ENCODE measurements around the gene ATRNL1. TPM values are rescaled to one million over a fixed set of nuclear protein-coding genes. Genes with fewer than 3 reads are reported as not detected.

Gene ATRNL1
- total RNA-seq, 1 experiment from 2014 or later, result not detected

DNA sequence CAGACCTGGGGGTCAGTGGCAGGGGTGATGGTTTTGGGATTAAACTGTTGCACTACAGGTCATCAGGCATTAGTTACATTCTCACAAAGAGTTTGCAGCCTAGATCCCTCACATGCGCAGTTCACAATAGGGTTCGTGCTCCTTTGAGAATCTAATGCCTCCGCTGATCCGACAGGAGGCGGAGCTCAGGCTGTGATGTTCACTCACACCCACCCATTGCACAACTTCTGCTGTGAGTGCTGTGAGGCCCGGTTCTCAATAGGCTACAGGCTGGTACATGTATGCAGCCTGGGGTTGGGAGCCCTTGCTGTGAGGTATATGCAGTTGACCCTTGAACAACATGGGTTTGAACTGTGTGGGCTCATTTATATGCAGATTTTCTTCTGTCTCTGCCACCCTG, 763.4 kb downstream of the ATRNL1 start:
- intact Hi-C loops (cut with micrococcal nuclease), result no loop called here
- no peak for TF ChIP-seq EZH2 (IDR thresholded peaks at IDR 0.05; ENCODE audit: low read length, unreplicated experiment)
- TF ChIP-seq, protein P1, sequence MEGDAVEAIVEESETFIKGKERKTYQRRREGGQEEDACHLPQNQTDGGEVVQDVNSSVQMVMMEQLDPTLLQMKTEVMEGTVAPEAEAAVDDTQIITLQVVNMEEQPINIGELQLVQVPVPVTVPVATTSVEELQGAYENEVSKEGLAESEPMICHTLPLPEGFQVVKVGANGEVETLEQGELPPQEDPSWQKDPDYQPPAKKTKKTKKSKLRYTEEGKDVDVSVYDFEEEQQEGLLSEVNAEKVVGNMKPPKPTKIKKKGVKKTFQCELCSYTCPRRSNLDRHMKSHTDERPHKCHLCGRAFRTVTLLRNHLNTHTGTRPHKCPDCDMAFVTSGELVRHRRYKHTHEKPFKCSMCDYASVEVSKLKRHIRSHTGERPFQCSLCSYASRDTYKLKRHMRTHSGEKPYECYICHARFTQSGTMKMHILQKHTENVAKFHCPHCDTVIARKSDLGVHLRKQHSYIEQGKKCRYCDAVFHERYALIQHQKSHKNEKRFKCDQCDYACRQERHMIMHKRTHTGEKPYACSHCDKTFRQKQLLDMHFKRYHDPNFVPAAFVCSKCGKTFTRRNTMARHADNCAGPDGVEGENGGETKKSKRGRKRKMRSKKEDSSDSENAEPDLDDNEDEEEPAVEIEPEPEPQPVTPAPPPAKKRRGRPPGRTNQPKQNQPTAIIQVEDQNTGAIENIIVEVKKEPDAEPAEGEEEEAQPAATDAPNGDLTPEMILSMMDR (conservative IDR thresholded peaks at IDR 0.05; ENCODE audit: low read depth, low read length), result no peak
- no peak for TF ChIP-seq EZH2phosphoT487 (IDR thresholded peaks at IDR 0.05; ENCODE audit: borderline replicate concordance, low read length)
- Histone ChIP-seq H3K27me3 (ENCODE audit: low read length) (no peaks in the 10 kb centered on the region), H4K20me1 (ENCODE audit: low read length) (no peaks in the 10 kb centered on the region), H3K9me2 (replicated peaks; ENCODE audit: low read length) (no peaks in the 10 kb centered on the region), H3K79me2 (ENCODE audit: low read length) (no peaks in the 10 kb centered on the region), H3K4me3 (ENCODE audit: low read length) (no peak overlapping the region), H3K4me2 (ENCODE audit: low read length) (no peak overlapping the region), H3K9ac (ENCODE audit: low read length) (no peak overlapping the region), H3F3A (ENCODE audit: low read length, unreplicated experiment) (no peaks in the 10 kb centered on the region), H2AFZ (ENCODE audit: low read length) (no peak overlapping the region), H3K36me3 (ENCODE audit: low read depth, low read length) (no peaks in the 10 kb centered on the region), H3K9me3 (ENCODE audit: low read length) (no peaks in the 10 kb centered on the region), H3K27ac (ENCODE audit: low read length) (no peak overlapping the region), H3K4me1 (ENCODE audit: insufficient read depth, low read length) (no peaks in the 10 kb centered on the region)
- ATAC-seq (no peak), DNase-seq (no peak)
- no TSS peak for BruUV-seq (replicated peaks)
- CTCF ChIA-PET, result no interaction called here
- POLR2A ChIA-PET (ENCODE audit: unreplicated experiment), result no interaction called here

DNA sequence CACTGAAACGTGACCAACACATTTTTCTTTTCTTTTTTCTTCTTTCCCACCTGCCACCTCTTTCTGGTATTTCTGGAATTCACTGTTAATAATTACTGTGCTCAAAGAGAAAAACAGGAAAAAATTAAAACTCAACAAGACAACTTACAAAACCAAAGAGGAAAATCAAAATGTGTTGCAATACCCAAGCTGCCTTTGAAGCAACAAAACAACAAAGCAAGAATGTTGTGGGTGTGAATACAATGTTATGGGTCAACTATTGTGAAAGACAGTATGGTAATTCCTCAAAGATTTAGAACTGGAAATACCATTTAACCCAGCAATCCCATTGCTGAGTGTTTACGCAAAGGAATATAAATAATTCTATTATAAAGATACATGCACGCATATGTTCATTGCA, 764.7 kb downstream of the ATRNL1 start:
- DNase-seq, result no peak
- no peaks in the 10 kb centered on the region for H4K20me1 ChIP-seq (ENCODE audit: low read length)
- H3K27me3 ChIP-seq (ENCODE audit: low read length), result no peaks in the 10 kb centered on the region
- intact Hi-C loops (cut with micrococcal nuclease), result no loop called here
- H3K4me3 ChIP-seq (ENCODE audit: low read length), result no peak overlapping the region
- H3K9me2 ChIP-seq (replicated peaks; ENCODE audit: low read length), result no peaks in the 10 kb centered on the region
- no peak for ATAC-seq
- H3K9ac ChIP-seq (ENCODE audit: low read length), result no peak overlapping the region
- ChIA-PET CTCF (no interaction called here), POLR2A (ENCODE audit: unreplicated experiment) (no interaction called here)
- no peaks in the 10 kb centered on the region for H3K4me1 ChIP-seq (ENCODE audit: insufficient read depth, low read length)
- no peaks in the 10 kb centered on the region for H3K9me3 ChIP-seq (ENCODE audit: low read length)
- BruUV-seq (replicated peaks), result no TSS peak
- H3K27ac ChIP-seq (ENCODE audit: low read length), result no peak overlapping the region
- TF ChIP-seq EZH2 (IDR thresholded peaks at IDR 0.05; ENCODE audit: low read length, unreplicated experiment) (no peak), EZH2phosphoT487 (IDR thresholded peaks at IDR 0.05; ENCODE audit: borderline replicate concordance, low read length) (no peak)
- TF ChIP-seq, protein P1 (conservative IDR thresholded peaks at IDR 0.05; ENCODE audit: low read depth, low read length), result no peak
- no peaks in the 10 kb centered on the region for H3K79me2 ChIP-seq (ENCODE audit: low read length)
- H3K4me2 ChIP-seq (ENCODE audit: low read length), result no peak overlapping the region
- H2AFZ ChIP-seq (ENCODE audit: low read length), result no peak overlapping the region
- H3F3A ChIP-seq (ENCODE audit: low read length, unreplicated experiment), result no peaks in the 10 kb centered on the region
- no peaks in the 10 kb centered on the region for H3K36me3 ChIP-seq (ENCODE audit: low read depth, low read length)

DNA sequence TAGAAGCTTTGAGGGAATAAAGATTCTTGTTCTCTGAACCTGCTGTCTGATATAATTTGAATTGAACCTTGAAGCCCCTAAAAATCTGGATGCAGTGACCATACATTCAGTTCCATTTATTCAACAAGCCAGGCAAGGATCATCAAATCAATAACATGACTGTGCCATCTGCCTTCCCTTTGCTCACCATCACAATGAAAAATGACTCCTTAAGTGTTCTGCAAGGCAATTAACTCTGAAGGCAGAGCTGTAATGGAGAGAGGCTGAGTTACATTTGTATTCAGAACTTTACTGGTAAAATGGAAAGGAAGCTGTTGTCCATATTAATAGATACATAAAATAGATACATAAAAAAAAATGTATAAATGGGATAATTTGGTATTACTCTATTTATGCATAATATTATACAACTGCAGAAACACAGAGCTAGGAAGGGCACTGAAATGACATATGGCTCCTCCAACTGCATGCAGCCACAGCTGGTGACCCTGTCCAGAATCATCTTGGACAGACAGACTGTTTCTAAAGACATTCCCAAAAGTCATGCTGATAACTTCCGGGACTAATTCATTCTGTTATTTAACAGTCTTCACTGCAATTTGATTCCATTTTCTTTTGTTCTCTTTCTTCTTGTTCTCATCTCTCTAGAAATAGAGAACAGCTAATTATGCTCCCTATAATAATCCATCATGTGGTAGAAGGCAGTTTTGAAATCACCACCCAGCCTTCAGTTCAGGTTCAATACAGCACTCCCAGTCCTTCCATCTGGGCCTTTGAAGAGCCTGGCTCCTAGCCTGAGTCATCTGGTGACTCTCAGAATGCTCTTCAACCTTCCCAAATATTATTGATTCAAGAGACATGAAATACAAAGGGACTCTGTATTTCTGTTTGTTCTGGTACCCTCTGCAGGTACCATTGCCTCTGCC, 767.3 kb downstream of the ATRNL1 start:
- ATAC-seq, result no peak
- Histone ChIP-seq H3K36me3 (ENCODE audit: low read depth, low read length) (no peaks in the 10 kb centered on the region), H3F3A (ENCODE audit: low read length, unreplicated experiment) (no peaks in the 10 kb centered on the region), H3K27me3 (ENCODE audit: low read length) (no peaks in the 10 kb centered on the region), H3K79me2 (ENCODE audit: low read length) (no peaks in the 10 kb centered on the region), H3K9ac (ENCODE audit: low read length) (no peak overlapping the region), H2AFZ (ENCODE audit: low read length) (no peak overlapping the region), H3K9me2 (replicated peaks; ENCODE audit: low read length) (no peaks in the 10 kb centered on the region), H3K4me1 (ENCODE audit: insufficient read depth, low read length) (no peaks in the 10 kb centered on the region), H3K9me3 (ENCODE audit: low read length) (no peaks in the 10 kb centered on the region), H4K20me1 (ENCODE audit: low read length) (no peaks in the 10 kb centered on the region), H3K4me3 (ENCODE audit: low read length) (no peak overlapping the region), H3K4me2 (ENCODE audit: low read length) (no peak overlapping the region), H3K27ac (ENCODE audit: low read length) (no peak overlapping the region)
- ChIA-PET CTCF (no interaction called here), POLR2A (ENCODE audit: unreplicated experiment) (no interaction called here)
- no TSS peak for BruUV-seq (replicated peaks)
- intact Hi-C loops (cut with micrococcal nuclease), result no loop called here
- TF ChIP-seq EZH2phosphoT487 (IDR thresholded peaks at IDR 0.05; ENCODE audit: borderline replicate concordance, low read length), result no peak
- no peak for DNase-seq
